ENCODE results near the gene DDAH1.

GRCh38 chr1:85333186-85333585 is 131.8 kb downstream of the DDAH1 start:
- TF ChIP-seq CTCF (IDR thresholded peaks at IDR 0.05) (no peak), POLR2A (IDR thresholded peaks at IDR 0.05) (no peak)
